BJ (cell line): ENCODE results near the gene AMOTL1. TPM values are rescaled to one million over a fixed set of nuclear protein-coding genes. Genes with fewer than 3 reads are reported as not detected.

ENCODE experiments used
- CTCF ChIA-PET: fragments of 350-600 bp; formaldehyde crosslinking; extraction: SDS; loops from one replicate; lab custom pipeline; 2021; ENCODE audit warnings: antibody characterized with exemption, inconsistent platforms; lab: Yijun Ruan, JAX
- POLR2A ChIA-PET: fragments of 300-600 bp; sonication (Branson Sonifier 250); formaldehyde crosslinking; extraction: SDS; loops from one replicate; lab custom pipeline; 2021; ENCODE audit warnings: antibody characterized with exemption; lab: Charles Lee
- DNase-seq: peaks from one replicate; pipeline ENCODE4 v3.0.0-alpha.2; 2011; ENCODE audit warnings: low read depth
- H3K27me3 ChIP-seq: 2 replicates; pipeline ENCODE4 v1.6.0; 2011; ENCODE audit warnings: low read length; ENCODE audit not compliant: control insufficient read depth, insufficient read depth
- H3K36me3 ChIP-seq: 2 replicates; pipeline ENCODE4 v1.5.1; 2011; ENCODE audit warnings: low read length; ENCODE audit not compliant: control insufficient read depth, insufficient read depth
- H3K4me3 ChIP-seq: 2 replicates; pipeline ENCODE4 v1.5.1; 2011; ENCODE audit warnings: low read depth, mild to moderate bottlenecking, control low read depth, low read length
- CTCF ChIP-seq: IDR thresholded peaks from 2 replicates; pipeline ENCODE4 v1.5.1; 2011; ENCODE audit warnings: low read depth, mild to moderate bottlenecking, control low read depth, inconsistent platforms, low read length, moderate library complexity; ENCODE audit not compliant: insufficient read depth
- polyA plus RNA-seq: library from polyadenylated mRNA; depleted of rRNA; stranded (reverse); fragments of >200 nt; gene quantifications from 2 replicates; pipeline ENCODE4 v1.2.3, GENCODE V29; 2011

AMOTL1 gene
- polyA plus RNA-seq, 1 experiment = 25.5 TPM

DNA sequence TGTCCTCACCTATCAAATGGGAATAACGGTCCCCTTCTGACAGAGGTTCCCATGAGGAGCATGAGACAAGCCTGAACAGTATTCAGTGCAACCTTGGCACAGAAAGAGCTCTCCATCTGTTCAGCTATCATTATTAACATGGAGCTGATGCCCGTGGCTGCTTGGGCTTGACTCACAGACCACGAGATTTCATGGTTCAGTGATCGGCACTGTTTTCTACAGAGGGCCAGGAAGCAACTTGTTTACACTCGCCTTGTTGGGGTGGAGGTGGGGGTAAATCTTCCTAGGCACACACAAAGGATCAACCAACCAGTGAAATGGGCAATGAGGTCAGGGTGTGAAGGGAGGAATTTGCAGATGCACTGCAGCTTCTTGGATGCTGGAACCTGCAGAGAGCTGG is 117.0 kb downstream of the AMOTL1 start:
- CTCF ChIA-PET = interaction anchor here (0.6 to 2.9 kb wide), 5 partner anchors 11 to 262 kb away, joined by 3 to 10 read pairs (median 3); no protein-coding TSS in a partner anchor
- no peak for DNase-seq
- no peak for TF ChIP-seq CTCF
- POLR2A ChIA-PET = no interaction called here
- Histone ChIP-seq H3K27me3 (no peaks in the 10 kb centered on the region), H3K36me3 (peaks cover 8% of the 10 kb centered on the region), H3K4me3 (no peak overlapping the region)

GRCh38 chr11:94885581-94885980 is 117.4 kb downstream of the AMOTL1 start:
- no peak for TF ChIP-seq CTCF

DNA sequence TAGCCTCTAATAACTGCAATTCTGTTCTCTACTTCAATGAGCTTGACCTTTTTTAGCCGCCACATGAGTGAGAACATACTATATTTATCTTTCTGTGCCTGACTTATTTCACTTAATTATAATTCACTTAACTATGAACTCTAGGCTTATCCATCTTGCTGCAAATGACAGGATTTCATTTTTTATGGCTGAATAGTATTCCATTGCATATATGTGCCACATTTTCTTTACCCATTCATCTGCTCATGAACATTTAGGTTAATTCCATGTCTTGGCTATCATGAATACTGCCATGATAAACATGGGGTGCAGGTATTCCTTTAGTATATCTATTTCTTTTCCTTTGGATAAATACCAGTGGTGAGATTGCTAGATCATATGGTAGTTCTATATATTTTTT is 120.0 kb downstream of the AMOTL1 start:
- no peak overlapping the region for H3K4me3 ChIP-seq
- no peak for DNase-seq
- peaks cover 8% of the 10 kb centered on the region for H3K36me3 ChIP-seq
- no peaks in the 10 kb centered on the region for H3K27me3 ChIP-seq
- TF ChIP-seq CTCF = no peak
- ChIA-PET CTCF (interaction anchor here (1.5 to 2.9 kb wide), 2 partner anchors 9 to 265 kb away, joined by 9 to 10 read pairs; no protein-coding TSS in a partner anchor), POLR2A (interaction anchor here (0.6 kb wide), 1 partner anchor 179 kb away, joined by 6 read pairs; no protein-coding TSS in a partner anchor)

More at GRCh38 chr11:94885581-94885980, 117.4 kb downstream of the AMOTL1 start:
- DNase-seq = no peak
- POLR2A ChIA-PET = no interaction called here
- Histone ChIP-seq H3K4me3 (no peak overlapping the region), H3K27me3 (no peaks in the 10 kb centered on the region), H3K36me3 (peaks cover 8% of the 10 kb centered on the region)
- CTCF ChIA-PET = interaction anchor here (0.6 to 2.9 kb wide), 4 partner anchors 11 to 144 kb away, joined by 3 to 10 read pairs (median 4); no protein-coding TSS in a partner anchor

GRCh38 chr11:94895451-94895850 is 127.3 kb downstream of the AMOTL1 start:
- no peak for TF ChIP-seq CTCF
- ChIA-PET POLR2A (no interaction called here), CTCF (interaction anchor here (0.7 to 5.4 kb wide), 4 partner anchors 9 to 292 kb away, joined by 4 to 76 read pairs (median 4); no protein-coding TSS in a partner anchor)
- DNase-seq = no peak
- H3K27me3 ChIP-seq = no peaks in the 10 kb centered on the region
- H3K36me3 ChIP-seq = peaks cover 5% of the 10 kb centered on the region
- H3K4me3 ChIP-seq = no peak overlapping the region

DNA sequence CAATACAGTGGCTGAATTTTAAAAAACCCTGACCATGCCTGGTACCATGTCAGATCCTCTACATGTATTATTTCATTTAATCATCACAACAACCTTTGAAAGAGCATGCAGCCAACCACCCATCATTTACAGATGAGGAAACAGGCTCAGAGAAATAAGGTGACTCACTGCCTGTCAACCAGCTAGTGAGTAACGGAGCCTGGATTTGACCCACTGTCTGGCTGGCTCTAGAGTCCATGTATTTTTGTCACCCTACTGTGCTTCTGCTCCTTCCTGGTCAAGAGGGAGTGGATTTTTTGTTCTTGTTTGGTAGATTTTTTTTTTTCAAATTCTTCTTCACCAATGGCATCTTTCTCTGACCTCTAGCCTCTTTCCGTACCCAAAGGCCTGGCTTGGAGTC is 127.8 kb downstream of the AMOTL1 start:
- peaks cover 5% of the 10 kb centered on the region for H3K36me3 ChIP-seq
- CTCF ChIA-PET = interaction anchor here (0.7 to 5.4 kb wide), 8 partner anchors 8 to 293 kb away, joined by 3 to 76 read pairs (median 4); partner anchors contain the start of gene AMOTL1

More for the DNA sequence above, 127.8 kb downstream of the AMOTL1 start:
- no peak for TF ChIP-seq CTCF
- Histone ChIP-seq H3K4me3 (no peak overlapping the region), H3K27me3 (no peaks in the 10 kb centered on the region)
- POLR2A ChIA-PET = no interaction called here
- no peak for DNase-seq
